H1 (cell line): ENCODE measurements around the gene CRACDL. TPM values are rescaled to one million over a fixed set of nuclear protein-coding genes. Genes with fewer than 3 reads are reported as not detected.

Experiments
- MAFK ChIP-seq: IDR thresholded peaks from 2 replicates; pipeline ENCODE4 v1.6.1; 2012; ENCODE audit warnings: low read depth, mild to moderate bottlenecking, improper control_type of control experiment, low read length
- SIRT6 ChIP-seq: IDR thresholded peaks from one replicate; pipeline ENCODE4 v1.7.1; 2012; ENCODE audit warnings: low read length, inconsistent platforms
- SP1 ChIP-seq: IDR thresholded peaks from 2 replicates; pipeline ENCODE4 v1.6.1; 2011; ENCODE audit warnings: low read depth, low read length
- TAF7 ChIP-seq: optimal IDR thresholded peaks from 2 replicates; pipeline ENCODE3; 2011; ENCODE audit warnings: low read depth, mild to moderate bottlenecking, inconsistent platforms, low read length, moderate library complexity, borderline replicate concordance
- polyA plus RNA-seq, 7 experiments: library from polyadenylated mRNA; depleted of rRNA in 3 of 7; stranded (reverse) in 5 of 7; unstranded in 2 of 7; fragments of >200 nt in 5 of 7; fragments of 200-250 nt in 2 of 7; gene quantifications; 1 replicate in 5 of 7; 2 replicates in 1 of 7; 4 replicates in 1 of 7; pipeline versions ENCODE4 v1.2.1 to v1.2.3, GENCODE V29; 2011 to 2013; ENCODE audit warnings: missing spikeins in 2 of 7, mixed read lengths in 2 of 7
- total RNA-seq: library from RNA; stranded (reverse); fragmentation: NEBNext Ultra II Directional; extraction: Animal tissue kit (Norgen Biotek cat#: 25700); gene quantifications from 2 replicates; pipeline ENCODE4 v1.2.1, GENCODE V29; 2021
- TF ChIP-seq, protein P1 (sequence below): IDR thresholded peaks from 2 replicates; pipeline ENCODE4 v1.6.1; 2011; ENCODE audit warnings: low read length, improper control_type of control experiment

CRACDL gene
- total and polyA plus RNA-seq, 2 of the 8 experiments (the other 6 are each of a cell fraction or from before 2014, with no cell fraction given): 0.07 to 0.38 TPM

DNA sequence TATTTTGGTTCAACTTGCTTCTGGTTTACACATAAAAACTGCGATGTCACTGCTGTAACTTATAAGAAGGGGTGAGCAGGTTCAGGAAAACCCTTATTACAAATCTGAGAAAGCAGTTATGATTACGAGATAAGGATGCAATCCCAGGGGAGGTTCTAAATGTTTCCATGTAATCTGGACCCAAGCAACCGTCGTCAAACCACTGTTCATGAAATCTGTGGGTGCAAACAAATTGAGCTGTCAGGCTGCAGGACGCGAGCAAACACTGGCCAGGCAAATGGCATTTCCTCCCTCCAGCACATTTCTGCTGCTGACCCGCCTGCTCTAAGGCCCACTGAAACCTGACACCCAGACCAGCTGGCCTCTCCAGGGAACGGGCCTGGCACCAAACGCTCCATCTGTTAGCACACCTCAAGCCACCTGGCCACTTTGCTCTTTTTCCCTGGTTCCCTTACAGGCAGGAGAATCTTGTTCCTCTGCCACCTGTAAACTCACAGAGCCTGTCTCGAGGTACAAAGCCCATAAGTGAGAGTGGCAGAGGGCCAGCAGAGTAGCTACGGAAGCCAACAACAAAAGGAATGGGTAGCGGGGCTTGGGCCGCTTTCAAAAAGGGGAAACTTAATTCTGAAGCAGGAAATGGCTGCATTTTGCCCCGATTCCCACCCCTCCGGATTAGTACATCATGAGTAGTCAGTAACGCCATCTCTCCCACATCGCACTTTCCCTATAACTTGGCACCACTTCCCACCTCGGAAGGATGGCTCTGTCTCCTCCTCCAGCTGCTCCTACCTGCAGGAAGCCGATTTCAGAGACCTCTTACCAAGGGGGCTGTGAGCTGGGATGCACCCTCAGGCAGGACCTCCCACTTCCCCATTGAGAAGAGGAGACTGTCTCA, 26.5 kb downstream of the CRACDL start (continued):
- TF ChIP-seq, protein P1, sequence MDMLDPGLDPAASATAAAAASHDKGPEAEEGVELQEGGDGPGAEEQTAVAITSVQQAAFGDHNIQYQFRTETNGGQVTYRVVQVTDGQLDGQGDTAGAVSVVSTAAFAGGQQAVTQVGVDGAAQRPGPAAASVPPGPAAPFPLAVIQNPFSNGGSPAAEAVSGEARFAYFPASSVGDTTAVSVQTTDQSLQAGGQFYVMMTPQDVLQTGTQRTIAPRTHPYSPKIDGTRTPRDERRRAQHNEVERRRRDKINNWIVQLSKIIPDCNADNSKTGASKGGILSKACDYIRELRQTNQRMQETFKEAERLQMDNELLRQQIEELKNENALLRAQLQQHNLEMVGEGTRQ: no peak
- no peak for TF ChIP-seq MAFK
- no peak for TF ChIP-seq SIRT6
- no peak for TF ChIP-seq SP1
- no peak for TF ChIP-seq TAF7
